ENCODE data around the gene HSF5. TPM values are rescaled to one million over a fixed set of nuclear protein-coding genes. Genes with fewer than 3 reads are reported as not detected.
"Not testable (repeated sequence)": the region's sequence is repeated elsewhere in the genome, so short reads cannot be mapped to it uniquely, and the experiment has no call there.

The HSF5 gene
- total and polyA plus RNA-seq, 2 of the 4 experiments (the other 2 are of a cell fraction) = not detected

- Histone ChIP-seq H3K14ac (replicated peaks; ENCODE audit: low read depth, low read length) (no peak overlapping the region), H3K27me3 (ENCODE audit: control insufficient read depth, insufficient read depth, low read length) (no peaks in the 10 kb centered on the region), H2BK5ac (ENCODE audit: low read depth, low read length, poor library complexity, severe bottlenecking) (no peak overlapping the region), H3K56ac (ENCODE audit: extremely low read depth, insufficient read depth, low read length) (no peak overlapping the region), H3K36me3 (ENCODE audit: control insufficient read depth, insufficient read depth, low read length) (peaks cover 64% of the 10 kb centered on the region), H3K18ac (ENCODE audit: low read depth, low read length) (no peak overlapping the region), H4K91ac (ENCODE audit: insufficient read depth, low read depth, low read length) (no peak overlapping the region), H3K4me3 (ENCODE audit: insufficient read depth, low read depth, low read length) (no peak overlapping the region), H3K23ac (ENCODE audit: low read depth, low read length) (no peak overlapping the region), H2AFZ (replicated peaks; ENCODE audit: low read length, poor library complexity) (no peak overlapping the region), H3K4ac (ENCODE audit: low read depth, low read length) (no peak overlapping the region), H4K5ac (ENCODE audit: low read depth, low read length) (no peak overlapping the region), H3K4me1 (ENCODE audit: control insufficient read depth, insufficient read depth, low read length) (no peaks in the 10 kb centered on the region), H3K79me1 (ENCODE audit: low read depth in 1 of 2, low read length in 2 of 2) (peaks cover 0 to 8% of the 10 kb centered on the region in 2 experiments; a peak in 1 of 4 replicates), H2AK5ac (ENCODE audit: low read depth, low read length) (no peak overlapping the region), H2AK9ac (replicated peaks; ENCODE audit: low read depth, low read length, poor library complexity) (peak overlapping the region; percentile 74), H4K20me1 (ENCODE audit: insufficient read depth, low read length) (no peaks in the 10 kb centered on the region), H3K9me3 (ENCODE audit: control insufficient read depth, insufficient read depth, low read length) (no peaks in the 10 kb centered on the region), H3K9ac (ENCODE audit: low read depth, low read length) (no peak overlapping the region), H3K4me2 (ENCODE audit: low read depth, low read length) (no peak overlapping the region), H3K27ac (ENCODE audit: insufficient read depth, low read length) (no peak overlapping the region), H3K9me1 (ENCODE audit: insufficient read depth, low read length) (0 out of 2 replicates have a peak, but pooled peaks cover 2% of the 10 kb centered on the region), H2BK20ac (ENCODE audit: low read depth, low read length) (no peak overlapping the region), H2BK120ac (ENCODE audit: low read depth, low read length) (no peak overlapping the region), H4K8ac (ENCODE audit: low read depth in 2 of 2, low read length in 2 of 2) (no peak overlapping the region), H2BK15ac (ENCODE audit: low read depth, low read length) (no peak overlapping the region)
- intact Hi-C loops (cut with micrococcal nuclease) (no loop called here), in situ Hi-C loops (cut with MboI; ENCODE audit: low sequenced_read_pairs) (no loop called here), dilution Hi-C loops (cut with HindIII; ENCODE audit: low sequenced_read_pairs, unreplicated experiment) (no loop called here)
- DNase-seq = no peak
- POLR2A ChIA-PET (ENCODE audit: unreplicated experiment) = no interaction called here
- no peak for ATAC-seq (ENCODE audit: low read depth)
- TF ChIP-seq POLR2A (IDR thresholded peaks at IDR 0.05; ENCODE audit: low read depth, low read length) (no peak), ELK1 (IDR thresholded peaks at IDR 0.05; ENCODE audit: borderline replicate concordance, low read depth, low read length) (no peak), USF2 (IDR thresholded peaks at IDR 0.05; ENCODE audit: low read depth, low read length) (no peak), CEBPB (IDR thresholded peaks at IDR 0.05; ENCODE audit: low read depth, low read length) (no peak), NFE2L2 (IDR thresholded peaks at IDR 0.05; ENCODE audit: low read depth, low read length) (no peak), BHLHE40 (IDR thresholded peaks at IDR 0.05; ENCODE audit: low read depth, low read length) (no peak), MAZ (IDR thresholded peaks at IDR 0.05; ENCODE audit: borderline replicate concordance, low read depth, low read length) (no peak), RFX5 (IDR thresholded peaks at IDR 0.05; ENCODE audit: low read depth, low read length) (no peak)
- TSS peak; percentile 67 for BruUV-seq (replicated peaks)
- CTCF ChIA-PET = no interaction called here
- no CpG with 5 or more reads among the region's 8 CpGs for WGBS, 2 experiments (ENCODE audit: extremely low coverage in 2 of 2, insufficient read length in 1 of 2)
Measured at GRCh38 chr17:58503866-58504265, 15.7 kb upstream of the HSF5 start.

GRCh38 chr17:58503134-58503533 is 14.9 kb upstream of the HSF5 start:
- dilution Hi-C loops (cut with HindIII; ENCODE audit: low sequenced_read_pairs, unreplicated experiment) = not testable (repeated sequence)

More at GRCh38 chr17:58503134-58503533, 14.9 kb upstream of the HSF5 start:
- H3K27me3 ChIP-seq (ENCODE audit: control insufficient read depth, insufficient read depth, low read length); DNase-seq; H2BK5ac ChIP-seq (ENCODE audit: low read depth, low read length, poor library complexity, severe bottlenecking); H3K4me2 ChIP-seq (ENCODE audit: low read depth, low read length); in situ Hi-C loops (cut with MboI; ENCODE audit: low sequenced_read_pairs); H3K56ac ChIP-seq (ENCODE audit: extremely low read depth, insufficient read depth, low read length); CTCF ChIA-PET; H3K9me3 ChIP-seq (ENCODE audit: control insufficient read depth, insufficient read depth, low read length); H2AFZ ChIP-seq (replicated peaks; ENCODE audit: low read length, poor library complexity); H4K91ac ChIP-seq (ENCODE audit: insufficient read depth, low read depth, low read length); H4K5ac ChIP-seq (ENCODE audit: low read depth, low read length); H3K4me1 ChIP-seq (ENCODE audit: control insufficient read depth, insufficient read depth, low read length); H3K4ac ChIP-seq (ENCODE audit: low read depth, low read length); H2BK120ac ChIP-seq (ENCODE audit: low read depth, low read length); H4K20me1 ChIP-seq (ENCODE audit: insufficient read depth, low read length); BruUV-seq (replicated peaks); H2AK5ac ChIP-seq (ENCODE audit: low read depth, low read length); H2BK20ac ChIP-seq (ENCODE audit: low read depth, low read length); H2AK9ac ChIP-seq (replicated peaks; ENCODE audit: low read depth, low read length, poor library complexity); H3K9ac ChIP-seq (ENCODE audit: low read depth, low read length); H4K8ac ChIP-seq (ENCODE audit: low read depth in 2 of 2, low read length in 2 of 2); H2BK15ac ChIP-seq (ENCODE audit: low read depth, low read length); H3K14ac ChIP-seq (replicated peaks; ENCODE audit: low read depth, low read length); H3K18ac ChIP-seq (ENCODE audit: low read depth, low read length); H3K9me1 ChIP-seq (ENCODE audit: insufficient read depth, low read length); intact Hi-C loops (cut with micrococcal nuclease); H3K79me1 ChIP-seq (ENCODE audit: low read depth in 1 of 2, low read length in 2 of 2); POLR2A ChIA-PET (ENCODE audit: unreplicated experiment); H3K4me3 ChIP-seq (ENCODE audit: insufficient read depth, low read depth, low read length); ATAC-seq (ENCODE audit: low read depth); H3K27ac ChIP-seq (ENCODE audit: insufficient read depth, low read length); H3K23ac ChIP-seq (ENCODE audit: low read depth, low read length): not testable (repeated sequence)
- WGBS, 2 experiments (ENCODE audit: extremely low coverage in 2 of 2, insufficient read length in 1 of 2) = 100% methylated on average over 1 of the region's 6 CpGs; no CpG with 5 or more reads in 1 of the 2 experiments
- peaks cover 59% of the 10 kb centered on the region for H3K36me3 ChIP-seq (ENCODE audit: control insufficient read depth, insufficient read depth, low read length)

Data from IMR-90 (cell line).